ENCODE data around the gene EEF1G.

- TF ChIP-seq CTCF (IDR thresholded peaks at IDR 0.05; ENCODE audit: low read depth, low read length, poor library complexity, severe bottlenecking) (no peak), EZH2phosphoT487 (IDR thresholded peaks at IDR 0.05; ENCODE audit: borderline replicate concordance, low read length) (no peak)
These were observed 2.1 kb upstream of the EEF1G start for GRCh38 chr11:62575837-62576236.
